ENCODE data around the gene SORCS2. TPM values are rescaled to one million over a fixed set of nuclear protein-coding genes. Genes with fewer than 3 reads are reported as not detected.

Gene SORCS2
- total RNA-seq, 4 donors from 2014 or later = 0.19 to 0.85 (median 0.66) TPM

GRCh38 chr4:7691061-7691460 is 498.7 kb downstream of the SORCS2 start:
- TF ChIP-seq CTCF (IDR thresholded peaks at IDR 0.05; ENCODE audit: low read depth) = no peak

- TF ChIP-seq CTCF (IDR thresholded peaks at IDR 0.05; ENCODE audit: low read depth) = no peak
These were observed 499.6 kb downstream of the SORCS2 start for GRCh38 chr4:7691982-7692381.

- no peak for TF ChIP-seq CTCF (IDR thresholded peaks at IDR 0.05; ENCODE audit: low read depth)
These were observed 500.3 kb downstream of the SORCS2 start for GRCh38 chr4:7692451-7693236.

- TF ChIP-seq CTCF (IDR thresholded peaks at IDR 0.05; ENCODE audit: low read depth) = no peak
These were observed 500.9 kb downstream of the SORCS2 start for GRCh38 chr4:7693237-7693608.

DNA sequence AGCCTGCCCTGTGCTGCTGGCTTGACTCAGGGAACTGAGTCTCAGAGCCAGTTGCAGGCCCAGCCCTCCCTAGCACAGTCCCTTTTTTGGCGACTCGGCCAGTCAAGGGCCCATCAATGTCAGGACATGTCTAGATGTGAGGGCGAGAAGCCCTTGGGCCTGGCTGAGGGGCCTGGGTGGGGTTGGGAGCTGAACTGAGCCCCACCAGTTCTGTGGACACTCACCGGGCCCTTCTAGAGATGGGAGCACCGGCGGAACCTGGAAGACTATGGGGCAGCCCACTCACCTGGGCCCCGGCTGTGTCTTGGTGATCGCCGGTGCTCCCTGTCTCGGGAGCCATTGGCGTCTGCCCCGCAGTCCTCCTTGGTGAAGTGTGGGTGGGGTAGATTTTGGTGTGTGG is 501.4 kb downstream of the SORCS2 start:
- no peak for TF ChIP-seq CTCF (IDR thresholded peaks at IDR 0.05; ENCODE audit: low read depth)

DNA sequence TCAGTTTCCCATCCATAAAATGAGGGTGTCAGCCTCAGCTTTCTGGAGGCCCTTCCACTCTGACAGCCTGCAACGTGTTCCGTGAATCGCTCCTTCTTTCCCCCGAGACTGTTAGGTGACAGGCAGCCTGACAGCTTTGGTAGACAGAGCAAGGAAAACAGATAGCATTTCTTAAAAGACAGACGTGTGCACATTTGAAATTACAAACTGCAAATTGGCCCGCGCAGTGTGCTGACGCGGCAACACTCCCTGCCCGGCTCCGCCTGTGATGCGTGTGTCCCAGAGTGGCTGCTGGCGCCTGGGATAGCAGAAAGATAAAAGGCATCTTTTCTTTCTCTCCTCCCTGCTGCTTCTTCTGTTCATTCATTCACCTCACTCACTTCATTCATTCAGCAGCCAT is 502.0 kb downstream of the SORCS2 start:
- no peak for TF ChIP-seq CTCF (IDR thresholded peaks at IDR 0.05; ENCODE audit: low read depth)

GRCh38 chr4:7697343-7697742 is 505.0 kb downstream of the SORCS2 start:
- TF ChIP-seq CTCF (IDR thresholded peaks at IDR 0.05; ENCODE audit: low read depth) = no peak
